Neural cell (in vitro differentiated cells): ENCODE data around the gene FAM117B. TPM values are rescaled to one million over a fixed set of nuclear protein-coding genes. Genes with fewer than 3 reads are reported as not detected.

Source experiments
- H2AFZ ChIP-seq: fragments of 200-600, 300-800 bp; sonication (generic), shearing (Covaris generic); 2 replicates; pipeline ENCODE4 v1.6.0; 2014; ENCODE audit warnings: low read depth, mild to moderate bottlenecking, antibody characterized with exemption, low read length, moderate library complexity
- H3F3A ChIP-seq: fragments of 200-600 bp; shearing (Covaris generic); 2 replicates; pipeline ENCODE4 v1.6.1; 2016; ENCODE audit warnings: mild to moderate bottlenecking, moderate library complexity, mixed read lengths, antibody characterized with exemption, low read length; ENCODE audit not compliant: insufficient read depth, poor library complexity, severe bottlenecking
- H3K27ac ChIP-seq: fragments of 200-600, 300-800 bp; sonication (generic), shearing (Covaris generic); 2 replicates; pipeline ENCODE4 v1.5.1; 2014; ENCODE audit warnings: mild to moderate bottlenecking, low read length, moderate library complexity
- H3K27me3 ChIP-seq: fragments of 300-800, 200-600 bp; sonication (generic), shearing (Covaris generic); 2 replicates; pipeline ENCODE4 v1.6.0; 2014; ENCODE audit warnings: mild to moderate bottlenecking, low read depth, low read length, moderate library complexity; ENCODE audit not compliant: insufficient read depth
- H3K36me3 ChIP-seq: fragments of 300-800, 200-600 bp; sonication (generic), shearing (Covaris generic); 2 replicates; pipeline ENCODE4 v1.5.1; 2014; ENCODE audit warnings: mild to moderate bottlenecking, antibody characterized with exemption, low read length, moderate library complexity; ENCODE audit not compliant: insufficient read depth
- H3K4me2 ChIP-seq: fragments of 300-800, 200-600 bp; sonication (generic), shearing (Covaris generic); 2 replicates; pipeline ENCODE4 v1.6.0; 2014; ENCODE audit warnings: mild to moderate bottlenecking, low read length
- H3K4me3 ChIP-seq: fragments of 300-800, 200-600 bp; sonication (generic), shearing (Covaris generic); 2 replicates; pipeline ENCODE4 v1.5.1; 2014; ENCODE audit warnings: mild to moderate bottlenecking, low read length, moderate library complexity
- H3K79me2 ChIP-seq: fragments of 200-600 bp; shearing (Covaris generic); replicated peaks from 2 replicates; pipeline ENCODE4 v1.6.0; 2014; ENCODE audit warnings: mild to moderate bottlenecking, low read length, moderate library complexity; ENCODE audit not compliant: insufficient read depth
- H3K9ac ChIP-seq: fragments of 300-800, 200-600 bp; sonication (generic), shearing (Covaris generic); 2 replicates; pipeline ENCODE4 v1.6.1; 2016; ENCODE audit warnings: mild to moderate bottlenecking, low read length, mixed read lengths
- H3K9me2 ChIP-seq: fragments of 200-600 bp; shearing (Covaris generic); 2 replicates; pipeline ENCODE4 v1.6.1; 2016; ENCODE audit warnings: mild to moderate bottlenecking, low read length, mixed read lengths; ENCODE audit not compliant: insufficient read depth
- H3K9me3 ChIP-seq: fragments of 200-600, 300-800 bp; sonication (generic), shearing (Covaris generic); 2 replicates; pipeline ENCODE4 v1.6.1; 2016; ENCODE audit warnings: mild to moderate bottlenecking, mixed run types, low read length, moderate library complexity, mixed read lengths
- H4K20me1 ChIP-seq: fragments of 200-600 bp; shearing (Covaris generic); 2 replicates; pipeline ENCODE4 v1.6.1; 2016; ENCODE audit warnings: mild to moderate bottlenecking, mixed run types; ENCODE audit not compliant: insufficient read depth
- CTCF ChIP-seq: fragments of 450-650 bp; IDR thresholded peaks from 2 replicates; pipeline ENCODE4 v1.5.1; 2014; ENCODE audit warnings: antibody characterized with exemption, mild to moderate bottlenecking, moderate library complexity; ENCODE audit not compliant: poor library complexity, severe bottlenecking
- EP300 ChIP-seq: fragments of 450-650 bp; conservative IDR thresholded peaks from 2 replicates; pipeline ENCODE4 v1.6.1; 2014; ENCODE audit warnings: antibody characterized with exemption, mild to moderate bottlenecking, moderate library complexity; ENCODE audit not compliant: poor library complexity, severe bottlenecking
- EZH2 ChIP-seq: fragments of 200-600, 300-800 bp; shearing (Covaris generic), sonication (generic); IDR thresholded peaks from 2 replicates; pipeline ENCODE4 v1.6.1; 2014; ENCODE audit warnings: antibody characterized with exemption, low read length, borderline replicate concordance, mild to moderate bottlenecking; ENCODE audit not compliant: insufficient read depth, poor library complexity, severe bottlenecking
- MXI1 ChIP-seq: fragments of 450-650 bp; conservative IDR thresholded peaks from 2 replicates; pipeline ENCODE4 v1.6.1; 2014; ENCODE audit warnings: antibody characterized with exemption, mild to moderate bottlenecking; ENCODE audit not compliant: poor library complexity, severe bottlenecking
- POLR2AphosphoS5 ChIP-seq: IDR thresholded peaks from 2 replicates; pipeline ENCODE4 v1.6.1; 2012
- RAD21 ChIP-seq: fragments of 450-650 bp; conservative IDR thresholded peaks from 2 replicates; pipeline ENCODE4 v1.6.1; 2014; ENCODE audit warnings: antibody characterized with exemption, mild to moderate bottlenecking, moderate library complexity
- REST ChIP-seq: IDR thresholded peaks from 2 replicates; pipeline ENCODE4 v1.6.1; 2012; ENCODE audit warnings: borderline replicate concordance
- SMC3 ChIP-seq: fragments of 450-650 bp; conservative IDR thresholded peaks from 2 replicates; pipeline ENCODE4 v1.6.1; 2014; ENCODE audit warnings: antibody characterized with exemption, mild to moderate bottlenecking, moderate library complexity; ENCODE audit not compliant: poor library complexity
- TAF1 ChIP-seq: IDR thresholded peaks from 2 replicates; pipeline ENCODE4 v1.6.1; 2012; ENCODE audit warnings: low read depth
- polyA plus RNA-seq: library from polyadenylated mRNA; depleted of rRNA; stranded (reverse); fragments of >200 nt; gene quantifications from 2 replicates; pipeline ENCODE4 v1.2.3, GENCODE V29; 2014

Gene FAM117B
- polyA plus RNA-seq, 1 donor from 2014 or later, result 32.9 TPM

- Histone ChIP-seq H3K36me3 (no peaks in the 10 kb centered on the region), H3K9me3 (no peaks in the 10 kb centered on the region), H4K20me1 (no peaks in the 10 kb centered on the region), H3K4me2 (no peak overlapping the region), H3K27ac (no peak overlapping the region), H3K9me2 (no peaks in the 10 kb centered on the region), H3K9ac (no peak overlapping the region), H2AFZ (no peak overlapping the region), H3K27me3 (no peaks in the 10 kb centered on the region), H3F3A (no peaks in the 10 kb centered on the region), H3K4me3 (no peak overlapping the region), H3K79me2 (peaks cover 45% of the 10 kb centered on the region)
- TF ChIP-seq EZH2 (no peak), TAF1 (no peak), POLR2AphosphoS5 (no peak), CTCF (no peak), RAD21 (no peak), SMC3 (no peak), EP300 (no peak), REST (no peak), MXI1 (no peak)
Observed at GRCh38 chr2:202682274-202682673, 47.5 kb downstream of the FAM117B start.

GRCh38 chr2:202687276-202687675, 52.5 kb downstream of the FAM117B start:
- no peaks in the 10 kb centered on the region for H3K27me3 ChIP-seq
- H3K4me3 ChIP-seq, result no peak overlapping the region
- no peaks in the 10 kb centered on the region for H3K9me2 ChIP-seq
- H2AFZ ChIP-seq, result no peak overlapping the region
- no peaks in the 10 kb centered on the region for H3K36me3 ChIP-seq
- peaks cover 55% of the 10 kb centered on the region for H3K79me2 ChIP-seq
- no peaks in the 10 kb centered on the region for H4K20me1 ChIP-seq
- no peaks in the 10 kb centered on the region for H3F3A ChIP-seq
- no peak overlapping the region for H3K9ac ChIP-seq
- TF ChIP-seq TAF1 (no peak), REST (no peak), POLR2AphosphoS5 (no peak), SMC3 (no peak), RAD21 (no peak), CTCF (no peak), EZH2 (no peak), EP300 (no peak), MXI1 (no peak)
- H3K9me3 ChIP-seq, result no peaks in the 10 kb centered on the region
- H3K27ac ChIP-seq, result no peak overlapping the region
- H3K4me2 ChIP-seq, result no peak overlapping the region
